Right atrium auricular region (tissue), 2 donors: Measurements from ENCODE around the gene TBC1D13. TPM values are rescaled to one million over a fixed set of nuclear protein-coding genes. Genes with fewer than 3 reads are reported as not detected.

ENCODE experiments used
- DNase-seq: peaks from one replicate; pipeline ENCODE4 v3.0.0-alpha.2; 2019; ENCODE audit warnings: low spot score
- H3K27ac ChIP-seq, 2 donors: fragments of 200-600 bp; sonication (generic); 1 replicate in 1 of 2; 2 replicates in 1 of 2; pipeline ENCODE4 v1.5.1; 2016 to 2019
- H3K27me3 ChIP-seq, 2 donors: fragments of 200-600 bp; sonication (generic); one replicate each; pipeline versions ENCODE4 v1.5.1 to v1.6.0; 2017 to 2019
- H3K36me3 ChIP-seq: fragments of 200-600 bp; sonication (generic); one replicate; pipeline ENCODE4 v1.5.1; 2016
- H3K4me1 ChIP-seq, 2 donors: fragments of 200-600 bp; sonication (generic); one replicate each; pipeline versions ENCODE4 v1.5.1 to v1.6.0; 2017 to 2019
- H3K4me3 ChIP-seq, 2 donors: fragments of 200-600 bp; sonication (generic); 1 replicate in 1 of 2; 2 replicates in 1 of 2; pipeline ENCODE4 v1.5.1; 2017 to 2019; ENCODE audit warnings: mild to moderate bottlenecking in 1 of 2, moderate library complexity in 1 of 2
- H3K9me3 ChIP-seq, 2 donors: fragments of 200-600 bp; sonication (generic); one replicate each; pipeline ENCODE4 v1.5.1; 2019
- CTCF ChIP-seq, 2 donors: fragments of 200-600 bp; sonication (generic); IDR thresholded peaks; one replicate each; pipeline ENCODE4 v1.5.1; 2019; ENCODE audit warnings: antibody characterized with exemption in 2 of 2
- total RNA-seq, 2 donors: library from RNA; depleted of rRNA; stranded (reverse); fragments of >200 nt; gene quantifications; one replicate each; pipeline ENCODE4 v1.1.0, GENCODE V29; 2016

TBC1D13 gene
- total RNA-seq, 2 donors from 2014 or later, result 14.2 to 17.1 TPM

- Histone ChIP-seq H3K4me3 (no peak overlapping the region), H3K27ac (no peak overlapping the region), H3K36me3 (peaks cover 36% of the 10 kb centered on the region), H3K4me1 (peaks cover 0 to 18% of the 10 kb centered on the region in 2 donors), H3K9me3 (no peaks in the 10 kb centered on the region), H3K27me3 (no peaks in the 10 kb centered on the region)
- TF ChIP-seq CTCF (IDR thresholded peaks at IDR 0.05), result no peak
- no peak for DNase-seq
These were observed 37.9 kb downstream of the TBC1D13 start for GRCh38 chr9:128824911-128825310.

DNA sequence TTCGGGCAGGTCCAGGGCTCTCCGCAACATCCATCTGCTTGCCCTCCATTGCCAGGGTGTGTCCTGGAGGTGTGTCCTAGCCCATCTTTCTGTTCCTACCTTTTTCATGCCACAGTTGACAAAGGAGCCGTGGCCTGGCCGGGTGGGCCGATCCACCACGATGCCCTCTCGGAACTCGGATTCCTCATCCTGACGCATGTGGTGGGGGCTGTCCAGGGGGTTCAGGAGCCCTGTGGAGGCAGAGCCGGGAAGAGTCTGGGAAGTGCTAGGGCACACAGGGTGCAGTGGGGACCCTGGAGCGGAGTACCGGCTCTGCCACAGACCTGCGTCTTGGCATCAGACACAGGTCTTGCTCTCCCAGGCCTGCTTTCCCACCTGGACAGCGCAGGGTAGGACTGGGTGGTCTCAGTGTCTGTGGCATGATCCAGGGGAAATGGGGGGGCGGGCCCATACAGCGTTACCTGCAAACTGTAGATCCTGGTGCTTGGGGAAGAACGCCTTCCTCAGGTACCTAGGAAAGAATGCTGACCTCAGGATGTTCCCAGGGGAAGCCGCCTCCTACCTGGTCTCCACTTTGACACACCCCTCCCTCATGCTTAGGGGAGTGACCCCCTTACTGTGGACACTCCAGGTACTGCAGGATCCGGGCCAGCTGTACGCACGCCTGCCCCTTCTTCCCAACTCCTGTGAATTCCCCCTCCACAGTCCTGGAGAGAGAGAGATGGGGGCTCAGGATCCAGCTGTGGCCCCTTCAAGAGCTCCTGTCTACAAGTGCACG lies 39.1 kb downstream of the TBC1D13 start:
- H3K27me3 ChIP-seq, result no peaks in the 10 kb centered on the region
- TF ChIP-seq CTCF (IDR thresholded peaks at IDR 0.05), result no peak
- no peak for DNase-seq
- H3K4me1 ChIP-seq, result peaks cover 0 to 16% of the 10 kb centered on the region in 2 donors
- no peak overlapping the region for H3K4me3 ChIP-seq
- H3K9me3 ChIP-seq, result no peaks in the 10 kb centered on the region
- H3K27ac ChIP-seq, result no peak overlapping the region
- H3K36me3 ChIP-seq, result peaks cover 36% of the 10 kb centered on the region

DNA sequence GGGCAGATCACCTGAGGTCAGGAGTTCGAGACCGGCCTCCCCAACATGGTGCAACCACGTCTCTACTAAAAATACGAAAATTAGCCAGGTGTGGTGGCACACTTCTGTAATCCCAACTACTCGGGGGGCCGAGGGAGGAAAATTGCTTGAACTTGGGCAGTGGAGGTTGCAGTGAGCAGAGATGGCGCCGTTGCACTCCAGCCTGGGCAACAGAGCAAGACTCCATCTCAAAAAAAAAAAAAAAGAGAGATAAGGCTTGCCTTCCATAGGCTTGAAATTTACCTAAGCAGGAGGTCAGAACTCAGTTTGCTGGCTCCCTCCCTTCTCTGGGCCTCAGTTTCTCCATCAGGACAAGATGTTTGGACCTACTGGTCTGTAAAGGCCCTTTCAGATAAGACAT lies 41.2 kb downstream of the TBC1D13 start:
- H3K27ac ChIP-seq, result no peak overlapping the region
- DNase-seq, result no peak
- no peak for TF ChIP-seq CTCF (IDR thresholded peaks at IDR 0.05)
- H3K27me3 ChIP-seq, result no peaks in the 10 kb centered on the region
- H3K4me3 ChIP-seq, result no peak overlapping the region
- peaks cover 22% of the 10 kb centered on the region for H3K36me3 ChIP-seq
- no peaks in the 10 kb centered on the region for H3K9me3 ChIP-seq
- peaks cover 0 to 16% of the 10 kb centered on the region in 2 donors for H3K4me1 ChIP-seq

GRCh38 chr9:128828719-128829452 lies 41.8 kb downstream of the TBC1D13 start:
- Histone ChIP-seq H3K4me1 (peaks cover 0 to 16% of the 10 kb centered on the region in 2 donors), H3K4me3 (peak overlapping the region; percentile 94 to 95), H3K27me3 (no peaks in the 10 kb centered on the region), H3K36me3 (peaks cover 24% of the 10 kb centered on the region), H3K27ac (peak overlapping the region; percentile 65 to 71), H3K9me3 (no peaks in the 10 kb centered on the region)
- no peak for TF ChIP-seq CTCF (IDR thresholded peaks at IDR 0.05)
- DNase-seq, result no peak

- H3K27ac ChIP-seq, result peak within 1 kb of the TSS; percentile 65 to 71
- H3K4me1 ChIP-seq, result peaks cover 0 to 16% of the 10 kb centered on the region in 2 donors
- H3K4me3 ChIP-seq, result peak within 1 kb of the TSS; percentile 94 to 95
- H3K27me3 ChIP-seq, result no peaks in the 10 kb centered on the region
- no peak for TF ChIP-seq CTCF (IDR thresholded peaks at IDR 0.05)
- DNase-seq, result peak; percentile 95
- H3K36me3 ChIP-seq, result peaks cover 20% of the 10 kb centered on the region
- no peaks in the 10 kb centered on the region for H3K9me3 ChIP-seq
These were observed 42.6 kb downstream of the TBC1D13 start, which contains the start of gene SPOUT1 for GRCh38 chr9:128829477-128830251. TSS of gene SPOUT1 (minus strand) at chr9:128829794. CDS start at chr9:128829780, 14 bp downstream.
